Psoas muscle (tissue), 8 donors: ENCODE results near the gene PCNX4. TPM values are rescaled to one million over a fixed set of nuclear protein-coding genes. Genes with fewer than 3 reads are reported as not detected.
"Not testable (repeated sequence)": the region's sequence is repeated elsewhere in the genome, so short reads cannot be mapped to it uniquely, and the experiment has no call there.

ENCODE experiments used
- ATAC-seq, 4 donors: fragments of 200-7000 bp; cut with Tn5 transposase; one replicate each; pipeline ENCODE4 v1.9.1; 2020; ENCODE audit warnings: moderate library complexity in 3 of 4, mild to moderate bottlenecking in 2 of 4
- DNase-seq, 2 donors: peaks; one replicate each; pipeline ENCODE4 v3.0.0-alpha.2; 2020
- H3K27ac ChIP-seq: fragments of 200-600 bp; one replicate; pipeline ENCODE4 v1.8.0; 2022
- H3K27me3 ChIP-seq, 3 donors: fragments of 200-600 bp in 1 of 3; one replicate each; pipeline versions ENCODE4 v1.6.1 to v1.8.0; 2013 to 2022; ENCODE audit warnings: low read length in 2 of 3, mild to moderate bottlenecking in 2 of 3, moderate library complexity in 1 of 3; ENCODE audit not compliant: insufficient read depth in 3 of 3
- H3K36me3 ChIP-seq, 2 donors: fragments of 200-600 bp in 1 of 2; one replicate each; pipeline versions ENCODE4 v1.6.1 to v1.8.0; 2013 to 2022; ENCODE audit warnings: low read depth in 1 of 2, mild to moderate bottlenecking in 1 of 2, moderate library complexity in 1 of 2; ENCODE audit not compliant: insufficient read depth in 1 of 2
- H3K4me1 ChIP-seq: fragments of 200-600 bp; one replicate; pipeline ENCODE4 v1.8.0; 2022
- H3K4me3 ChIP-seq: fragments of 200-600 bp; one replicate; pipeline ENCODE4 v1.8.0; 2022; ENCODE audit warnings: mild to moderate bottlenecking
- H3K9me3 ChIP-seq: fragments of 200-600 bp; one replicate; pipeline ENCODE4 v1.8.0; 2022
- WGBS, 3 donors: extraction: QIAGEN DNeasy Blood & Tissue Kit; methylation state at CpG; one replicate each; pipeline versions ENCODE4 v1.1.6 to v1.1.7; 2013; 5-methylcytosine and 5-hydroxymethylcytosine counted together
- intact Hi-C, 2 donors: fragments of 100-400 bp; cut with DNase I; formaldehyde crosslinking; loops; one replicate each; pipeline versions ENCODE4 v1.11.0 to v1.14.2; 2022
- long read RNA-seq, 2 donors: library from polyadenylated mRNA; unstranded; transcript quantifications; one replicate each; pipeline ENCODE4 v2.0.0, GENCODE V29; 2021
- polyA plus RNA-seq, 3 donors: library from polyadenylated mRNA; stranded (reverse); fragments of 200-250 nt; gene quantifications; one replicate each; pipeline ENCODE4 v1.2.3, GENCODE V29; 2013
- total RNA-seq, 4 donors: library from RNA; stranded (reverse); fragmentation: NEBNext Ultra II Directional in 2 of 4; extraction: Animal tissue kit (Norgen Biotek cat#: 25700) in 2 of 4; gene quantifications; one replicate each; pipeline versions ENCODE4 v1.2.1 to v1.2.4, GENCODE V29; 2021 to 2023
- TF ChIP-seq, protein P1 (sequence below): fragments of 200-600 bp; IDR thresholded peaks from one replicate; pipeline ENCODE4 v1.8.0; 2022; ENCODE audit warnings: antibody characterized with exemption
- donor health status: healthy with polysubstance abuse.
- donor health status: DM: no; HTN: no; CAD: no; lungs with moderate emphysema.
- donor health status: Bipolar disorder and iron deficiency.
- donor health status: healthy.
- donor health status: DM: yes; HTN: yes; CAD: no.
- donor health status: DM: no; HTN: no; CAD: no.
- donor health status: DM: no; HTN: no; CAD: no.
- donor health status: DM: yes; HTN: yes; CAD: no.

PCNX4 gene
- 10 to 100 TPM; 24.4 to 41.4 (median 38.5) TPM for total RNA-seq
- polyA plus RNA-seq, result 10 to 100 TPM; 13.0 to 21.6 (median 20.1) TPM
- long read RNA-seq, donor 1, full-length matches to known transcripts, result 3 of 11 reads
- long read RNA-seq, donor 1, partial matches to known transcripts, result 5 of 11 reads
- long read RNA-seq, donor 1, other reads (novel, unspliced or antisense), result 3 of 11 reads
- long read RNA-seq, donor 2, full-length matches to known transcripts, result 8 of 22 reads
- long read RNA-seq, donor 2, partial matches to known transcripts, result 7 of 22 reads
- long read RNA-seq, donor 2, other reads (novel, unspliced or antisense), result 7 of 22 reads

DNA sequence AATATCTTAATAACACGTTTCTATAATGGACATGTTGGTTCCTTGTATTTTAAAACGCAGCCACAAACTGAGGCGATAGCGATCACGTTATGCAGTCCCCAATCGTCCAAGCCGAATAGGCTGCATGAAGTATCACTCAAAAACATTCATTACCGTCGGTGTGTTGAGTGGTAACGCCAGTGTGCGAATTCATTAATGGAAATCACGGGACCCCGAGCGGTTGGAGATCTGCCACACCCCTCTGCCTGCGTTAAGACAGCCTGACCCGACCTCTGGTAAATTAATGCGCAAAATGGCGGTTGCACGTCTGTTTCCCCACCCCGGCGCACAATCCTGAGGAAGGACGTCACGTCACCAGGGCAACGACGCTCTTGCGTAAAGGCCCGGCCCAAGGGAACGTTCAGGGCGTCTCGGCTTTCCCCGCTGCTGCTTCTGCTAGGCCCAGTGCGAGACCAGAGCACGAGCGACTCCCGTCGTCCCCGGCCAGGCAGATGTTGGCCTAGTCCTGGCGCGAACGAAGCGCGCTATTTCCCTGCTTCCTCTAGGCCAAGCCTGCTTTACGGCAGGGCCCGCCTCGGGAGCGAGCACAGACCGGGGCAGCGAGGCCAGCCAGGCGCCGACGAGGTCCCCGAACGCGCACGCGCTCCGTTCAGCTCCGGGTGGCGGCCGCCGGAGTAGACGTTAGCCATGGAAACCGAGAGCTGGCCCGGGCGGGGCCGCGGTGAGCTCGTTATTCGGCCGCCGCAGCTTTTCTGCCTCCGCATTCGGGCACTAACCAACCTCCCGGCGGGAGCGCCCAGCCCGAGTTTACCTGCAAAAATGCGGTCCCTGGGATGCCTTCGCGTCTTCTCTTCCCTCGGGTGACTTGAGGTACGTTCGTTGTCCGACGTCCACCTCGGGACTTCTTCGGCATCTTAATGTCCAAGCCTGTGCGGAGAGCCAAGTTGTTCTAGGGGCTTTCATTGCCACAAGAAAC lies at the start of gene PCNX4:
Gene PCNX4, plus strand, starts transcription at position 374 of the 976 bp plus-strand sequence. CDS start 15,716 bp downstream, outside the sequence.
- H3K4me1 ChIP-seq, result peaks cover 29% of the 10 kb centered on the region
- peak within 1 kb of the TSS; percentile 87 for H3K4me3 ChIP-seq
- no peaks in the 10 kb centered on the region for H3K9me3 ChIP-seq
- peaks cover 0 to 3% of the 10 kb centered on the region in 2 donors for H3K36me3 ChIP-seq
- peak; percentile 97 to 99 for DNase-seq
- ATAC-seq, result peak; percentile 89 to 96 (median 94)
- 0% methylated on average over 84 to 88 of the region's 88 CpGs for whole genome bisulfite sequencing, 3 donors
- no peaks in the 10 kb centered on the region for H3K27me3 ChIP-seq
- intact Hi-C loops, result loop anchor here (1.0 to 10.0 kb wide), 6 partner anchors 65 to 156 kb away; partner anchors contain the start of gene PPM1A (in 1 of the 2)
- TF ChIP-seq, protein P1, sequence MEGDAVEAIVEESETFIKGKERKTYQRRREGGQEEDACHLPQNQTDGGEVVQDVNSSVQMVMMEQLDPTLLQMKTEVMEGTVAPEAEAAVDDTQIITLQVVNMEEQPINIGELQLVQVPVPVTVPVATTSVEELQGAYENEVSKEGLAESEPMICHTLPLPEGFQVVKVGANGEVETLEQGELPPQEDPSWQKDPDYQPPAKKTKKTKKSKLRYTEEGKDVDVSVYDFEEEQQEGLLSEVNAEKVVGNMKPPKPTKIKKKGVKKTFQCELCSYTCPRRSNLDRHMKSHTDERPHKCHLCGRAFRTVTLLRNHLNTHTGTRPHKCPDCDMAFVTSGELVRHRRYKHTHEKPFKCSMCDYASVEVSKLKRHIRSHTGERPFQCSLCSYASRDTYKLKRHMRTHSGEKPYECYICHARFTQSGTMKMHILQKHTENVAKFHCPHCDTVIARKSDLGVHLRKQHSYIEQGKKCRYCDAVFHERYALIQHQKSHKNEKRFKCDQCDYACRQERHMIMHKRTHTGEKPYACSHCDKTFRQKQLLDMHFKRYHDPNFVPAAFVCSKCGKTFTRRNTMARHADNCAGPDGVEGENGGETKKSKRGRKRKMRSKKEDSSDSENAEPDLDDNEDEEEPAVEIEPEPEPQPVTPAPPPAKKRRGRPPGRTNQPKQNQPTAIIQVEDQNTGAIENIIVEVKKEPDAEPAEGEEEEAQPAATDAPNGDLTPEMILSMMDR, result no peak
- peak within 1 kb of the TSS; percentile 97 for H3K27ac ChIP-seq

- H3K27me3 ChIP-seq, H3K36me3 ChIP-seq, H3K4me1 ChIP-seq, H3K4me3 ChIP-seq, H3K9me3 ChIP-seq, DNase-seq, intact Hi-C loops, ATAC-seq, H3K27ac ChIP-seq: not testable (repeated sequence)
- WGBS, 3 donors, result 50 to 71% (median 63%) methylated on average over 1 of the region's 1 CpG
These were observed 43.7 kb upstream of the PCNX4 start for GRCh38 chr14:60047976-60048375.

- TF ChIP-seq, protein P1, result no peak
- H3K9me3 ChIP-seq, result no peaks in the 10 kb centered on the region
- no peak for ATAC-seq
- 34 to 70% (median 50%) methylated on average over 3 of the region's 3 CpGs for WGBS, 3 donors
- no peaks in the 10 kb centered on the region for H3K4me1 ChIP-seq
- no peak for DNase-seq
- H3K27me3 ChIP-seq, result no peaks in the 10 kb centered on the region
- no peak overlapping the region for H3K27ac ChIP-seq
- H3K36me3 ChIP-seq, result no peaks in the 10 kb centered on the region
- no peak overlapping the region for H3K4me3 ChIP-seq
- intact Hi-C loops, result loop anchor here in 1 of 2 donors (10.0 kb wide), 1 partner anchor 87 kb away; no protein-coding TSS in a partner anchor
These were observed 40.0 kb upstream of the PCNX4 start for GRCh38 chr14:60051721-60052221.

- no peaks in the 10 kb centered on the region for H3K36me3 ChIP-seq
- H3K4me1 ChIP-seq, result no peaks in the 10 kb centered on the region
- H3K27me3 ChIP-seq, result no peaks in the 10 kb centered on the region
- H3K27ac ChIP-seq, result no peak overlapping the region
- TF ChIP-seq, protein P1, result no peak
- intact Hi-C loops, result loop anchor here in 1 of 2 donors (10.0 kb wide), 1 partner anchor 93 kb away; no protein-coding TSS in a partner anchor
- H3K9me3 ChIP-seq, result no peaks in the 10 kb centered on the region
- no peak overlapping the region for H3K4me3 ChIP-seq
- 62 to 77% (median 65%) methylated on average over 1 of the region's 1 CpG for WGBS, 3 donors
- no peak for DNase-seq
- no peak for ATAC-seq
These were observed 33.6 kb upstream of the PCNX4 start for GRCh38 chr14:60058087-60058486.
